K562 (cell line): ENCODE results near the gene NRF1. TPM values are rescaled to one million over a fixed set of nuclear protein-coding genes. Genes with fewer than 3 reads are reported as not detected.

Experiments
- CC2D1A ChIP-seq: fragments of 450-650 bp; IDR thresholded peaks from 2 replicates; pipeline ENCODE4 v1.6.1; 2017; ENCODE audit warnings: mild to moderate bottlenecking
- ETV1 ChIP-seq: fragments of 450-650 bp; conservative IDR thresholded peaks from 2 replicates; pipeline ENCODE4 v1.6.1; 2016; ENCODE audit warnings: missing genetic modification characterization, control low read depth, low read depth, missing compliant biosample characterization
- FIP1L1 ChIP-seq: fragments of 200-400 bp; formaldehyde crosslinking; IDR thresholded peaks from 2 replicates; pipeline ENCODE4 v1.6.1; 2018; ENCODE audit warnings: mild to moderate bottlenecking, low read depth, low read length; ENCODE audit not compliant: poor library complexity, severe bottlenecking
- FOXJ3 ChIP-seq: sonication (generic); formaldehyde crosslinking; IDR thresholded peaks from 2 replicates; pipeline ENCODE4 v1.4.0; 2020; ENCODE audit warnings: mild to moderate bottlenecking, missing genetic modification reagents
- L3MBTL2 ChIP-seq: fragments of 450-650 bp; IDR thresholded peaks from 2 replicates; pipeline ENCODE4 v1.6.1; 2016; ENCODE audit warnings: mild to moderate bottlenecking, moderate library complexity
- NFIX ChIP-seq: fragments of 250-450 bp; sonication (Bioruptor Pico); IDR thresholded peaks from 2 replicates; pipeline ENCODE4 v1.4.0; 2020; ENCODE audit warnings: low read depth, mild to moderate bottlenecking, moderate library complexity
- POLR2G ChIP-seq: fragments of 200-400 bp; formaldehyde crosslinking; IDR thresholded peaks from 2 replicates; pipeline ENCODE4 v1.6.1; 2017; ENCODE audit warnings: low read depth, mild to moderate bottlenecking, antibody characterized with exemption, low read length, moderate library complexity
- PPARD ChIP-seq: fragments of 250-450 bp; sonication (Bioruptor Pico); IDR thresholded peaks from 2 replicates; pipeline ENCODE4 v1.8.0; 2022; ENCODE audit warnings: inconsistent platforms, mild to moderate bottlenecking, moderate library complexity
- RBFOX2 ChIP-seq: fragments of 200-400 bp; formaldehyde crosslinking; IDR thresholded peaks from 2 replicates; pipeline ENCODE4 v1.6.1; 2017; ENCODE audit warnings: low read depth, mild to moderate bottlenecking, low read length, moderate library complexity
- SRSF9 ChIP-seq: fragments of 200-400 bp; formaldehyde crosslinking; IDR thresholded peaks from 2 replicates; pipeline ENCODE4 v1.6.1; 2017; ENCODE audit warnings: low read depth, low read length, borderline replicate concordance
- TAF1 ChIP-seq: IDR thresholded peaks from 2 replicates; pipeline ENCODE4 v1.6.1; 2011; ENCODE audit warnings: mild to moderate bottlenecking, low read length, moderate library complexity; ENCODE audit not compliant: insufficient read depth, control insufficient read depth, severe bottlenecking; ENCODE audit errors: extremely low read depth
- ZKSCAN1 ChIP-seq: fragments of 150-350 bp; IDR thresholded peaks from 2 replicates; pipeline ENCODE4 v1.6.1; 2016; ENCODE audit warnings: low read depth, low read length
- ZNF133 ChIP-seq: fragments of 250-450 bp; sonication (Bioruptor Pico); IDR thresholded peaks from 2 replicates; pipeline ENCODE4 v1.4.0; 2020; ENCODE audit warnings: mild to moderate bottlenecking
- ZNF239 ChIP-seq: fragments of 250-450 bp; sonication (Bioruptor Pico); IDR thresholded peaks from 2 replicates; pipeline ENCODE4 v1.4.0; 2020; ENCODE audit warnings: mild to moderate bottlenecking
- ZNF551 ChIP-seq: fragments of 250-450 bp; sonication (Bioruptor Pico); IDR thresholded peaks from 2 replicates; pipeline ENCODE4 v1.5.0; 2021; ENCODE audit warnings: mild to moderate bottlenecking, moderate library complexity
- ZNF778 ChIP-seq: fragments of 450-650 bp; formaldehyde crosslinking; IDR thresholded peaks from 2 replicates; pipeline ENCODE4 v1.4.0; 2020; ENCODE audit warnings: mild to moderate bottlenecking, moderate library complexity
- polyA plus RNA-seq, 8 experiments: library from polyadenylated mRNA; depleted of rRNA in 4 of 8; stranded (reverse) in 5 of 8; unstranded in 3 of 8; fragments of >200 nt; fragmentation: Nextera tagmentation in 2 of 8; fragmentation: Illumina TruSeq in 1 of 8; extraction: Ambion mirVana in 2 of 8; extraction: Trizol in 1 of 8; gene quantifications; 2 replicates each; pipeline versions ENCODE4 v1.2.1 to v1.2.3, GENCODE V29; 2011 to 2014; ENCODE audit warnings: inconsistent platforms in 1 of 8, missing spikeins in 1 of 8
- total RNA-seq, 7 experiments: library from RNA; depleted of rRNA in 6 of 7; stranded (reverse); fragments of >200 nt in 6 of 7; fragmentation: Illumina TruSeq in 2 of 7; extraction: Trizol in 2 of 7; gene quantifications; 2 replicates each; pipeline versions ENCODE4 v1.2.1 to v1.2.3, GENCODE V29; 2011 to 2021; ENCODE audit warnings: low replicate concordance in 1 of 7
- TF ChIP-seq, protein P1 (sequence below): sonication (generic); formaldehyde crosslinking; IDR thresholded peaks from 2 replicates; pipeline ENCODE4 v1.8.0; 2022; ENCODE audit warnings: mild to moderate bottlenecking, low read depth, missing genetic modification reagents
- TF ChIP-seq, protein P2 (sequence below): sonication (generic); formaldehyde crosslinking; IDR thresholded peaks from 2 replicates; pipeline ENCODE4 v1.8.1; 2023; ENCODE audit warnings: missing genetic modification reagents, mild to moderate bottlenecking, borderline replicate concordance
- TF ChIP-seq, protein P3 (sequence below): fragments of 450-650 bp; formaldehyde crosslinking; IDR thresholded peaks from 2 replicates; pipeline ENCODE4 v1.4.0; 2020; ENCODE audit warnings: mild to moderate bottlenecking, moderate library complexity

The NRF1 gene
- total and polyA plus RNA-seq, 9 of the 15 experiments (the other 6 are each of a cell fraction or from before 2014, with no cell fraction given): 8.6 to 28.8 (median 20.3) TPM

- TF ChIP-seq, protein P1, sequence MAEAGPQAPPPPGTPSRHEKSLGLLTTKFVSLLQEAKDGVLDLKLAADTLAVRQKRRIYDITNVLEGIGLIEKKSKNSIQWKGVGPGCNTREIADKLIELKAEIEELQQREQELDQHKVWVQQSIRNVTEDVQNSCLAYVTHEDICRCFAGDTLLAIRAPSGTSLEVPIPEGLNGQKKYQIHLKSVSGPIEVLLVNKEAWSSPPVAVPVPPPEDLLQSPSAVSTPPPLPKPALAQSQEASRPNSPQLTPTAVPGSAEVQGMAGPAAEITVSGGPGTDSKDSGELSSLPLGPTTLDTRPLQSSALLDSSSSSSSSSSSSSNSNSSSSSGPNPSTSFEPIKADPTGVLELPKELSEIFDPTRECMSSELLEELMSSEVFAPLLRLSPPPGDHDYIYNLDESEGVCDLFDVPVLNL (CRISPR knock-in tag): no peak
- TF ChIP-seq ETV1 (tag): peak; percentile 31; the same call in 1 of the 2 replicates
- peak; percentile 83 for TF ChIP-seq RBFOX2
- TF ChIP-seq CC2D1A: no peak
- TF ChIP-seq ZNF778 (CRISPR knock-in tag): no peak
- TF ChIP-seq ZNF133 (CRISPR knock-in tag): no peak
- no peak for TF ChIP-seq FOXJ3
- no peak for TF ChIP-seq SRSF9
- no peak for TF ChIP-seq ZNF239 (CRISPR knock-in tag)
- TF ChIP-seq FIP1L1: peak; percentile 11
- no peak for TF ChIP-seq ZNF551
- TF ChIP-seq TAF1: peak; percentile 44
- TF ChIP-seq, protein P2, sequence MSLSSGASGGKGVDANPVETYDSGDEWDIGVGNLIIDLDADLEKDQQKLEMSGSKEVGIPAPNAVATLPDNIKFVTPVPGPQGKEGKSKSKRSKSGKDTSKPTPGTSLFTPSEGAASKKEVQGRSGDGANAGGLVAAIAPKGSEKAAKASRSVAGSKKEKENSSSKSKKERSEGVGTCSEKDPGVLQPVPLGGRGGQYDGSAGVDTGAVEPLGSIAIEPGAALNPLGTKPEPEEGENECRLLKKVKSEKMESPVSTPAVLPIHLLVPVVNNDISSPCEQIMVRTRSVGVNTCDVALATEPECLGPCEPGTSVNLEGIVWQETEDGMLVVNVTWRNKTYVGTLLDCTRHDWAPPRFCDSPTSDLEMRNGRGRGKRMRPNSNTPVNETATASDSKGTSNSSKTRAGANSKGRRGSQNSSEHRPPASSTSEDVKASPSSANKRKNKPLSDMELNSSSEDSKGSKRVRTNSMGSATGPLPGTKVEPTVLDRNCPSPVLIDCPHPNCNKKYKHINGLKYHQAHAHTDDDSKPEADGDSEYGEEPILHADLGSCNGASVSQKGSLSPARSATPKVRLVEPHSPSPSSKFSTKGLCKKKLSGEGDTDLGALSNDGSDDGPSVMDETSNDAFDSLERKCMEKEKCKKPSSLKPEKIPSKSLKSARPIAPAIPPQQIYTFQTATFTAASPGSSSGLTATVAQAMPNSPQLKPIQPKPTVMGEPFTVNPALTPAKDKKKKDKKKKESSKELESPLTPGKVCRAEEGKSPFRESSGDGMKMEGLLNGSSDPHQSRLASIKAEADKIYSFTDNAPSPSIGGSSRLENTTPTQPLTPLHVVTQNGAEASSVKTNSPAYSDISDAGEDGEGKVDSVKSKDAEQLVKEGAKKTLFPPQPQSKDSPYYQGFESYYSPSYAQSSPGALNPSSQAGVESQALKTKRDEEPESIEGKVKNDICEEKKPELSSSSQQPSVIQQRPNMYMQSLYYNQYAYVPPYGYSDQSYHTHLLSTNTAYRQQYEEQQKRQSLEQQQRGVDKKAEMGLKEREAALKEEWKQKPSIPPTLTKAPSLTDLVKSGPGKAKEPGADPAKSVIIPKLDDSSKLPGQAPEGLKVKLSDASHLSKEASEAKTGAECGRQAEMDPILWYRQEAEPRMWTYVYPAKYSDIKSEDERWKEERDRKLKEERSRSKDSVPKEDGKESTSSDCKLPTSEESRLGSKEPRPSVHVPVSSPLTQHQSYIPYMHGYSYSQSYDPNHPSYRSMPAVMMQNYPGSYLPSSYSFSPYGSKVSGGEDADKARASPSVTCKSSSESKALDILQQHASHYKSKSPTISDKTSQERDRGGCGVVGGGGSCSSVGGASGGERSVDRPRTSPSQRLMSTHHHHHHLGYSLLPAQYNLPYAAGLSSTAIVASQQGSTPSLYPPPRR (CRISPR knock-in tag): no peak
- TF ChIP-seq POLR2G: peak; percentile 90
- TF ChIP-seq NFIX: no peak
- no peak for TF ChIP-seq ZKSCAN1
- TF ChIP-seq L3MBTL2: peak; percentile 68
- TF ChIP-seq, protein P3, sequence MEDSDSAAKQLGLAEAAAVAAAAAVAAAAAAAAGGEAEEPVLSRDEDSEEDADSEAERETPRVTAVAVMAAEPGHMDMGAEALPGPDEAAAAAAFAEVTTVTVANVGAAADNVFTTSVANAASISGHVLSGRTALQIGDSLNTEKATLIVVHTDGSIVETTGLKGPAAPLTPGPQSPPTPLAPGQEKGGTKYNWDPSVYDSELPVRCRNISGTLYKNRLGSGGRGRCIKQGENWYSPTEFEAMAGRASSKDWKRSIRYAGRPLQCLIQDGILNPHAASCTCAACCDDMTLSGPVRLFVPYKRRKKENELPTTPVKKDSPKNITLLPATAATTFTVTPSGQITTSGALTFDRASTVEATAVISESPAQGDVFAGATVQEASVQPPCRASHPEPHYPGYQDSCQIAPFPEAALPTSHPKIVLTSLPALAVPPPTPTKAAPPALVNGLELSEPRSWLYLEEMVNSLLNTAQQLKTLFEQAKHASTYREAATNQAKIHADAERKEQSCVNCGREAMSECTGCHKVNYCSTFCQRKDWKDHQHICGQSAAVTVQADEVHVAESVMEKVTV (CRISPR knock-in tag): no peak
- no peak for TF ChIP-seq PPARD (CRISPR knock-in tag)
These were observed 168.2 kb downstream of the NRF1 start (continued) for GRCh38 chr7:129779602-129780256.
